HEK293T (cell line): ENCODE measurements around the gene OXCT1.

Experiments
- CTCF ChIA-PET: fragments of 350-600 bp; formaldehyde crosslinking; extraction: SDS; loops from one replicate; lab custom pipeline; 2021; ENCODE audit warnings: antibody characterized with exemption, inconsistent platforms; lab: Yijun Ruan, JAX
- POLR2A ChIA-PET: fragments of 350-600 bp; formaldehyde crosslinking; extraction: SDS; loops from one replicate; lab custom pipeline; 2020; ENCODE audit warnings: antibody characterized with exemption, inconsistent platforms; lab: Yijun Ruan, JAX
- DNase-seq: peaks from one replicate; pipeline ENCODE4 v3.0.0; 2012; ENCODE audit warnings: mixed read lengths; ENCODE audit errors: extremely low spot score
- ARNT ChIP-seq: fragments of 450-650 bp; IDR thresholded peaks from 2 replicates; pipeline ENCODE4 v1.6.1; 2017; ENCODE audit warnings: mild to moderate bottlenecking
- BHLHE40 ChIP-seq: fragments of 450-650 bp; IDR thresholded peaks from 2 replicates; pipeline ENCODE4 v1.6.1; 2016; ENCODE audit warnings: mild to moderate bottlenecking, moderate library complexity, borderline replicate concordance
- CTBP1 ChIP-seq: fragments of 450-650 bp; IDR thresholded peaks from 2 replicates; pipeline ENCODE4 v1.6.1; 2016; ENCODE audit warnings: borderline replicate concordance
- ELF4 ChIP-seq: fragments of 450-650 bp; IDR thresholded peaks from 2 replicates; pipeline ENCODE4 v1.6.1; 2017; ENCODE audit warnings: antibody characterized with exemption
- FOXA1 ChIP-seq: fragments of 450-650 bp; IDR thresholded peaks from 2 replicates; pipeline ENCODE4 v1.6.1; 2016; ENCODE audit warnings: mild to moderate bottlenecking
- FOXK2 ChIP-seq: fragments of 450-650 bp; IDR thresholded peaks from 2 replicates; pipeline ENCODE4 v1.6.1; 2016; ENCODE audit warnings: mild to moderate bottlenecking
- FOXM1 ChIP-seq: fragments of 450-650 bp; IDR thresholded peaks from 2 replicates; pipeline ENCODE4 v1.6.1; 2017; ENCODE audit warnings: mild to moderate bottlenecking, borderline replicate concordance
- HDGF ChIP-seq: fragments of 450-650 bp; IDR thresholded peaks from 2 replicates; pipeline ENCODE4 v1.6.1; 2017; ENCODE audit warnings: antibody characterized with exemption, borderline replicate concordance
- L3MBTL2 ChIP-seq: fragments of 450-650 bp; conservative IDR thresholded peaks from 2 replicates; pipeline ENCODE4 v1.6.1; 2016; ENCODE audit warnings: mild to moderate bottlenecking
- LEF1 ChIP-seq: fragments of 450-650 bp; IDR thresholded peaks from 2 replicates; pipeline ENCODE4 v1.6.1; 2017; ENCODE audit warnings: mild to moderate bottlenecking, borderline replicate concordance
- NFRKB ChIP-seq: fragments of 450-650 bp; IDR thresholded peaks from 2 replicates; pipeline ENCODE4 v1.6.1; 2016; ENCODE audit warnings: mild to moderate bottlenecking, moderate library complexity
- SP1 ChIP-seq: fragments of 450-650 bp; IDR thresholded peaks from 2 replicates; pipeline ENCODE4 v1.6.1; 2017
- SUZ12 ChIP-seq: fragments of 450-650 bp; IDR thresholded peaks from 2 replicates; pipeline ENCODE4 v1.6.1; 2016; ENCODE audit warnings: mild to moderate bottlenecking
- TARDBP ChIP-seq: fragments of 450-650 bp; IDR thresholded peaks from 2 replicates; pipeline ENCODE4 v1.6.1; 2016
- ZNF384 ChIP-seq: fragments of 450-650 bp; IDR thresholded peaks from 2 replicates; pipeline ENCODE4 v1.6.1; 2016
- TF ChIP-seq, protein P1 (sequence below): fragments of 450-650 bp; IDR thresholded peaks from 2 replicates; pipeline ENCODE4 v1.6.1; 2016

Gene OXCT1

GRCh38 chr5:41903382-41903891 is 33.2 kb upstream of the OXCT1 start:
- no peak for DNase-seq
- POLR2A ChIA-PET: interaction anchor here (0.8 to 2.2 kb wide), 17 partner anchors 9 to 1114 kb away, joined by 3 to 22 read pairs (median 4); partner anchors contain the start of genes FBXO4, GHR and OXCT1
- TF ChIP-seq HDGF: no peak
- TF ChIP-seq SUZ12: no peak
- no peak for TF ChIP-seq FOXM1
- TF ChIP-seq NFRKB: no peak
- no peak for TF ChIP-seq FOXK2
- no peak for TF ChIP-seq ARNT
- no peak for TF ChIP-seq TARDBP
- CTCF ChIA-PET: interaction anchor here (0.5 kb wide), 1 partner anchor 152 kb away, joined by 3 read pairs; no protein-coding TSS in a partner anchor

GRCh38 chr5:41896230-41896629 is 26.0 kb upstream of the OXCT1 start:
- TF ChIP-seq SP1 (no peak), FOXM1 (no peak), SUZ12 (no peak), FOXK2 (no peak), ARNT (no peak), FOXA1 (no peak), TARDBP (no peak), L3MBTL2 (no peak), CTBP1 (no peak), ELF4 (no peak), LEF1 (no peak), HDGF (no peak), ZNF384 (no peak), BHLHE40 (no peak), NFRKB (no peak)
- TF ChIP-seq, protein P1, sequence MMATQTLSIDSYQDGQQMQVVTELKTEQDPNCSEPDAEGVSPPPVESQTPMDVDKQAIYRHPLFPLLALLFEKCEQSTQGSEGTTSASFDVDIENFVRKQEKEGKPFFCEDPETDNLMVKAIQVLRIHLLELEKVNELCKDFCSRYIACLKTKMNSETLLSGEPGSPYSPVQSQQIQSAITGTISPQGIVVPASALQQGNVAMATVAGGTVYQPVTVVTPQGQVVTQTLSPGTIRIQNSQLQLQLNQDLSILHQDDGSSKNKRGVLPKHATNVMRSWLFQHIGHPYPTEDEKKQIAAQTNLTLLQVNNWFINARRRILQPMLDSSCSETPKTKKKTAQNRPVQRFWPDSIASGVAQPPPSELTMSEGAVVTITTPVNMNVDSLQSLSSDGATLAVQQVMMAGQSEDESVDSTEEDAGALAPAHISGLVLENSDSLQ: no peak
- POLR2A ChIA-PET: no interaction called here
- no peak for DNase-seq
- CTCF ChIA-PET: no interaction called here

- ChIA-PET CTCF (no interaction called here), POLR2A (interaction anchor here (3.3 kb wide), 1 partner anchor 10 kb away, joined by 9 read pairs; the partner anchor contains the start of gene RIMOC1)
- no peak for DNase-seq
- TF ChIP-seq FOXK2 (no peak), SUZ12 (no peak), HDGF (no peak), FOXA1 (no peak), SP1 (no peak), LEF1 (no peak), L3MBTL2 (no peak), ELF4 (no peak), CTBP1 (no peak), BHLHE40 (no peak), FOXM1 (no peak), NFRKB (no peak), ARNT (no peak), TARDBP (no peak), ZNF384 (no peak)
- TF ChIP-seq, protein P1: no peak
These were observed 23.0 kb upstream of the OXCT1 start for GRCh38 chr5:41893074-41893851.

DNA sequence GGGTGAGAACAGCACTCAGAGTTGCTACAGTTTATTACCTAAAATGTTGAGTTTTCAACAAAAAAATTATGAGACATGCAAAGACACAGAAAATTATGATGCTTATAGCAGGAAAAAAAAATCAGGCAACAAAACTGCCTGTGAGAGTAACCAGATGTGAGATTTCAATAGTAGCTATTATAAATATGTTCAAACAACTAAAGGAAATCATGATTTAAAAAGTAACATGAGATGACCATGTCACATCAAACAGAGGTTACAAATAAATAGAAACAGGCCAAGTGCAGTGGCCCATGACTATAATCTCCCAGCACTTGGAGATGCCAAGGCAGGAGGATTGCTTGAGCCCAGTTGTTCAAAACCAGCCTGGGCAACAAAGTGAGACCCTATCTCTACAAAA is 21.8 kb upstream of the OXCT1 start:
- no peak for TF ChIP-seq SP1
- no peak for TF ChIP-seq FOXM1
- TF ChIP-seq, protein P1: no peak
- no peak for TF ChIP-seq ELF4
- no peak for TF ChIP-seq ARNT
- TF ChIP-seq HDGF: no peak
- TF ChIP-seq CTBP1: no peak
- no peak for TF ChIP-seq FOXA1
- TF ChIP-seq TARDBP: no peak
- no peak for TF ChIP-seq NFRKB
- TF ChIP-seq LEF1: no peak
- no peak for TF ChIP-seq FOXK2
- TF ChIP-seq L3MBTL2: no peak
- no peak for TF ChIP-seq ZNF384
- ChIA-PET POLR2A (interaction anchor here (3.3 kb wide), 1 partner anchor 12 kb away, joined by 9 read pairs; the partner anchor contains the start of gene RIMOC1), CTCF (no interaction called here)
- no peak for DNase-seq

GRCh38 chr5:41891066-41891707 is 21.0 kb upstream of the OXCT1 start:
- ChIA-PET CTCF (no interaction called here), POLR2A (interaction anchor here (3.3 kb wide), 1 partner anchor 13 kb away, joined by 9 read pairs; the partner anchor contains the start of gene RIMOC1)
- TF ChIP-seq FOXA1: no peak
- TF ChIP-seq ZNF384: no peak
- no peak for TF ChIP-seq HDGF
- no peak for TF ChIP-seq BHLHE40
- no peak for TF ChIP-seq SUZ12
- no peak for TF ChIP-seq L3MBTL2
- TF ChIP-seq SP1: no peak
- no peak for TF ChIP-seq LEF1
- TF ChIP-seq ELF4: no peak
- DNase-seq: no peak
